Hematopoietic multipotent progenitor cell treated with erythropoietin and hydrocortisone succinate and interleukin-3 and kit ligand, for 15 days (in vitro differentiated cells): ENCODE results near the gene LSM2.
"Not testable (repeated sequence)": the region's sequence is repeated elsewhere in the genome, so short reads cannot be mapped to it uniquely, and the experiment has no call there.

Source experiments
- DNase-seq: peaks from one replicate; pipeline ENCODE4 v3.0.0-alpha.2; 2015; ENCODE audit warnings: low spot score

LSM2 gene

GRCh38 chr6:31827286-31828079 lies 20.7 kb upstream of the LSM2 start, which contains the start of gene HSPA1B:
HSPA1B (plus strand) TSS chr6:31827738; CDS start chr6:31827951, 213 bp downstream.
- peak; percentile 96 for DNase-seq

- no peak for DNase-seq
Observed at GRCh38 chr6:31826793-31827285, 20.1 kb upstream of the LSM2 start.

- no peak for DNase-seq
Observed at GRCh38 chr6:31825553-31825952, 18.8 kb upstream of the LSM2 start.

- DNase-seq: not testable (repeated sequence)
Observed at GRCh38 chr6:31823592-31824196, 16.9 kb upstream of the LSM2 start.

GRCh38 chr6:31822036-31822821 lies 15.5 kb upstream of the LSM2 start:
- DNase-seq: peak; percentile 92

- DNase-seq: peak; percentile 73
Observed at GRCh38 chr6:31821301-31822035, 14.7 kb upstream of the LSM2 start.

GRCh38 chr6:31820399-31820798 lies 13.6 kb upstream of the LSM2 start:
- DNase-seq: not testable (repeated sequence)

GRCh38 chr6:31819871-31820299 lies 13.1 kb upstream of the LSM2 start:
- no peak for DNase-seq

GRCh38 chr6:31817929-31818511 lies 11.3 kb upstream of the LSM2 start:
- not testable (repeated sequence) for DNase-seq

GRCh38 chr6:31817133-31817928 lies 10.6 kb upstream of the LSM2 start:
- not testable (repeated sequence) for DNase-seq

GRCh38 chr6:31815025-31815838 lies 8.5 kb upstream of the LSM2 start, which contains the start of the genes HSPA1A and HSPA1L:
HSPA1A (plus strand) TSS chr6:31815543; CDS start chr6:31815757, 214 bp downstream.
HSPA1L (minus strand) TSS chr6:31815283; CDS start chr6:31811972, 3,311 bp downstream.
- peak; percentile 77 for DNase-seq

- DNase-seq: peak; percentile 70
Observed at GRCh38 chr6:31814677-31815024, 7.9 kb upstream of the LSM2 start.

GRCh38 chr6:31813465-31813849 lies 6.7 kb upstream of the LSM2 start:
- DNase-seq: no peak

- no peak for DNase-seq
Observed at GRCh38 chr6:31811645-31812044, 4.9 kb upstream of the LSM2 start.

GRCh38 chr6:31808599-31808998 lies 1.8 kb upstream of the LSM2 start:
- DNase-seq: not testable (repeated sequence)

- DNase-seq: no peak
Observed at GRCh38 chr6:31805939-31806469, 762 bp downstream of the LSM2 start.

- not testable (repeated sequence) for DNase-seq
Observed at GRCh38 chr6:31801031-31801927, 5.5 kb downstream of the LSM2 start.

GRCh38 chr6:31799781-31800180 lies 7.0 kb downstream of the LSM2 start:
- no peak for DNase-seq
